ENCODE results near the gene VWA2.

The VWA2 gene

DNA sequence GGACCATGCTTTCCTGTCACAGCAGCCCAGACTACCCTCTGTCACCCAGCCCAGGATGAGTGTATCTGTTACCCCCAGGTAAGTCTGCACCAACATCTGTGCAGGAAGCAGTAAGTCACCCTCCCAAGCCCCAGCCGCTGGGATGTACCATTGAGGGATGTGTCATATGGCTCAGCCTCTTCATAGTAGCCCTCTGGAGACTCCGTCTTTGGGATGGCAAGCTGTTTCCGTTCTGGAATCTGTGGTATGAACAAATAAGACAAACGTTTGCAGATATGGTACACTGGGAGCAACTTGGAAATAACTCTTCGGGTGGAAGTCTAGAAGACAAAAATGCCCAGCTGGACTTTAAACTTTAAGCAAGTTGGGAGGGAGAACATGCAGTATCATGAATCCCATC, 84.0 kb downstream of the VWA2 start:
- H3K4me3 ChIP-seq (ENCODE audit: low read depth, low read length): no peak overlapping the region
- TF ChIP-seq, protein P1, sequence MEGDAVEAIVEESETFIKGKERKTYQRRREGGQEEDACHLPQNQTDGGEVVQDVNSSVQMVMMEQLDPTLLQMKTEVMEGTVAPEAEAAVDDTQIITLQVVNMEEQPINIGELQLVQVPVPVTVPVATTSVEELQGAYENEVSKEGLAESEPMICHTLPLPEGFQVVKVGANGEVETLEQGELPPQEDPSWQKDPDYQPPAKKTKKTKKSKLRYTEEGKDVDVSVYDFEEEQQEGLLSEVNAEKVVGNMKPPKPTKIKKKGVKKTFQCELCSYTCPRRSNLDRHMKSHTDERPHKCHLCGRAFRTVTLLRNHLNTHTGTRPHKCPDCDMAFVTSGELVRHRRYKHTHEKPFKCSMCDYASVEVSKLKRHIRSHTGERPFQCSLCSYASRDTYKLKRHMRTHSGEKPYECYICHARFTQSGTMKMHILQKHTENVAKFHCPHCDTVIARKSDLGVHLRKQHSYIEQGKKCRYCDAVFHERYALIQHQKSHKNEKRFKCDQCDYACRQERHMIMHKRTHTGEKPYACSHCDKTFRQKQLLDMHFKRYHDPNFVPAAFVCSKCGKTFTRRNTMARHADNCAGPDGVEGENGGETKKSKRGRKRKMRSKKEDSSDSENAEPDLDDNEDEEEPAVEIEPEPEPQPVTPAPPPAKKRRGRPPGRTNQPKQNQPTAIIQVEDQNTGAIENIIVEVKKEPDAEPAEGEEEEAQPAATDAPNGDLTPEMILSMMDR (IDR thresholded peaks at IDR 0.05; ENCODE audit: insufficient read depth, low read depth, low read length, missing control alignments): no peak
- no peak for DNase-seq (ENCODE audit: low read depth)

DNA sequence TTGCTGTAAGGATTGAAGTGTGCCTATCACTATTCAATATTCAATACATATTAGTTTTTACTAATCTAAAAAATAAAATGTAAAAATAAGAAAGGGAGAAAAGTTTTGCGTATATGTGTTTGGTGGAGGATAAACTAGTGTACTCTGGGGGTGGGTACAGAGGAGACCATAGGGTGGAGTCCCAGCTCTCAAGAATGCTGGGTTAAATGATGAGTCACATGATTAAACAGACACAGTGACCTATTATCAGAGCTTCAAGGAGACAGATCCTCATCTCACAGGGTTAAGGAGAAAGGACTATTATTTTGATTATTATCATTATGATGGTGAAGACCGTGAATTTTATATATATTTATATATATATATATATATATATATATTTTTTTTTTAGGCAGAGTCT, 87.7 kb downstream of the VWA2 start:
- DNase-seq (ENCODE audit: low read depth): no peak
- H3K4me3 ChIP-seq (ENCODE audit: low read depth, low read length): no peak overlapping the region
- TF ChIP-seq, protein P1 (IDR thresholded peaks at IDR 0.05; ENCODE audit: insufficient read depth, low read depth, low read length, missing control alignments): no peak

DNA sequence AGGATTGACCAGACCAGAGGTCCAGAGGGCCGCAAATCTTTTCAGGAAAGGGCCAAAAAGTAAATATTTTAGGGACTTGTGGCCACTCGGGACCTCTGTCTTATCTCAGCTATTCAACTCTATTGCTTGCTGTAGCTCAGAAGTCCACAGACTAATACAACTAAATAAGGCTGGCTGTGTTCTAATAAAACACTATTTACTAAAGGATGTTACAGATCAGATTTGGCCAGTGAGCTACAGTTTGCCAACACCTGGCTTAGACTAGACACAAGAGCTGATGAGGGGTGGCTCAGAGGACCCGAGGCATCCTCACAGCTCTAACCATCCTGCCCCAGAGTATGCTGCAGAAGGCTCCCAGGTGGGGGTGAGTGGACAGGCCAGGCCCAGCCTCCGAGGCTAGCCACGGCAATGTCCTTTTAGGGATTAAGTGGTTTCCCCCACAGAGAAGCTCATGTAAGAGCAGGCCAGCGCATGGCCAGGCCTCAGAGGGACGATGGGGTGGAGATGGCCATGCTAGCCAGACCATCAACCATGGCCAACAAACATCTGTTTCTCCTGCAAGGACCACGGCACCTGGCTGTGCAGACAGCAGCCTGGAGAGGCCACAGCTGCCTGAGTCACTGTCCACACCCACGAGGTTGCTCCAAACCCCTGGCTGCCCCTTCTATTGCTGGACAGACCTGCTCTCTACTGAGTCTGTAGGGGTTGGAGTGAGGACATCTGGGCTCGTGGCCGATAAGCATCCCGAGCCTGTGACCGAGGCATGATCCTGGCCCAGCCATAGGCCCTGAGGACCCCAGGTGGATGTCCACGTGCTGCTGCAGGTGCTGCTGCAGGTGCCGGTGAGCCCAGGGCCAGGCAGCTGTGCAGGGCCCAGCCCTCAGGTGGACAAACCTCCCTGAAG, 88.7 kb downstream of the VWA2 start:
- TF ChIP-seq, protein P1 (IDR thresholded peaks at IDR 0.05; ENCODE audit: insufficient read depth, low read depth, low read length, missing control alignments): no peak
- H3K4me3 ChIP-seq (ENCODE audit: low read depth, low read length): no peak overlapping the region
- no peak for DNase-seq (ENCODE audit: low read depth)

DNA sequence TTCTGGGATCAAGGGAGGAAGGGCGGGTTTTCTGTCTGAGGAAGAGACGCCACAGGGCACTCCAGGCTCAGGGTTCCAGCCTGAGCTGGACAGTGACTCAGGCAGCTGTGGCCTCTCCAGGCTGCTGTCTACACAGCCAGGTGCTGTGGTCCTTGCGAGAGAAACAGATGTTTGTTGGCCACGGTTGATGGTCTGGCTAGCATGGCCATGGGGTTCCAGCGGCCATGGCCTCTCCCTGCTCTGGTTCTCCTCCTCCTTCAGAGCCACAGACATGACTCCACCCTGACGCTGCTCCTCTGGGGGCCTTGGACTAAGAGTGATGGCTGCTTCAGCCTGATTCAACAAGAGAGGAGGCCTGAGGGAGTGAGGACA, 89.4 kb downstream of the VWA2 start:
- H3K4me3 ChIP-seq (ENCODE audit: low read depth, low read length): no peak overlapping the region
- no peak for DNase-seq (ENCODE audit: low read depth)
- TF ChIP-seq, protein P1 (IDR thresholded peaks at IDR 0.05; ENCODE audit: insufficient read depth, low read depth, low read length, missing control alignments): no peak

DNA sequence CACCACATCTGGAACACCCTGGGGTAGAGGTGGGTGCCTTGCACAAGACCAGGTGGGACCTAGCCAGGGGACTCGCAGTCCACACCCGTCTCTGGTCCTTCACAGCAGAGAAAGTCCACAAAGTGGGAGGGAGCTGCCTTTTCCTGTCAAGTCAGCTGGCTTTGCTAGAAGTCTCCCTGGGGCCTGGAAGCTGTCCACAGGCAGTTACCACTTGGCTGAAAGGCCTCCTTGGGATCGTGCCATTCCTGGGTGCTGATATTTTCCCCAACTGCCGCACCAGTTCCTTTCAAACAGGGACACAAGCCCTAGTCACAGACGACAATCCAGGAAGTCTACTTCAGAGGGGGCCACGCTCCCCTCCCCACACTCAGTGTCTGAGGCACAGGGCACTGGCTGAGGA, 89.8 kb downstream of the VWA2 start:
- H3K4me3 ChIP-seq (ENCODE audit: low read depth, low read length): no peak overlapping the region
- DNase-seq (ENCODE audit: low read depth): no peak
- TF ChIP-seq, protein P1 (IDR thresholded peaks at IDR 0.05; ENCODE audit: insufficient read depth, low read depth, low read length, missing control alignments): no peak

DNA sequence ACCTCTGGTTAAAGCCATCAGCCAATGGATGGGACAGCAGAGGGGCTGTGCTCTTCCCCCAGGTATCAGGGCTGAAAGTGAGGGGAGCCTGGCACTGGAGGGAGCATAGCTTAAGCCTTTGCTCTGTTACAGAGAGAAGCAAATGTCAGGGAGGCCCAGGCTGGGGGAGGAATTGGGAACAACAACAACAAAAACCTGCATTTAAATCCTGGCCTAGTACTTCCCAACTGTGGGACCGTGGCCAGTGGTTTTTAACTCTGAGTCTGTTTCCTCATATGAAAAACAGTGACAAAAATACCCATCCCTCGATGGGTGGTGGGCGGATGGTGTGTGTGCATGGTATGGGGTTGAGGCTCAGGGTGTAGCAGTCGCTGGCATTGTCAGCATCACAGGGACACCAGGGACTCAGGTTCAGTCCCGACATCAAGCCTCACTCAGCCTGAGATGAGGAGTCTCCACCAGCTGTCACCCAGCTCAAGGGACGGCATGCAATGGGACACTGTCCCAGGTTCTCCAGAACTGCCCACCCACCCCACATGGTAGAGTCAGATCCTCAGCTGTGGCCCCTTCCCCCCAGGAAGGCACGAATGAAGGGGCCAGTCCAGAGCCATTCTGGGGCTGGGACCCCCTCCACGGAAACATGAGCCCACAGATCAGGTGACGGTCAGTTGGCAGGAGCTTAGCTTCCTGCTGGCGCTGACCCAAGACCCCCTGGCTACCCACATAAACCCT, 90.7 kb downstream of the VWA2 start:
- TF ChIP-seq, protein P1 (IDR thresholded peaks at IDR 0.05; ENCODE audit: insufficient read depth, low read depth, low read length, missing control alignments): no peak
- no peak overlapping the region for H3K4me3 ChIP-seq (ENCODE audit: low read depth, low read length)
- no peak for DNase-seq (ENCODE audit: low read depth)
